K562 treated with DMSO at 1 percent for 12 hours (cell line): ENCODE measurements around the gene FAM131A. TPM values are rescaled to one million over a fixed set of nuclear protein-coding genes. Genes with fewer than 3 reads are reported as not detected.

Experiments
- total RNA-seq: library from RNA; unstranded; fragments of 300-600 nt; gene quantifications from 2 replicates; pipeline ENCODE4 v1.2.3, GENCODE V29; 2022; ENCODE audit not compliant: insufficient read depth

The FAM131A gene, protein sequence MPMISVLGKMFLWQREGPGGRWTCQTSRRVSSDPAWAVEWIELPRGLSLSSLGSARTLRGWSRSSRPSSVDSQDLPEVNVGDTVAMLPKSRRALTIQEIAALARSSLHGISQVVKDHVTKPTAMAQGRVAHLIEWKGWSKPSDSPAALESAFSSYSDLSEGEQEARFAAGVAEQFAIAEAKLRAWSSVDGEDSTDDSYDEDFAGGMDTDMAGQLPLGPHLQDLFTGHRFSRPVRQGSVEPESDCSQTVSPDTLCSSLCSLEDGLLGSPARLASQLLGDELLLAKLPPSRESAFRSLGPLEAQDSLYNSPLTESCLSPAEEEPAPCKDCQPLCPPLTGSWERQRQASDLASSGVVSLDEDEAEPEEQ
- 15.2 and 18.3 TPM in 2 replicates for total RNA-seq

DNA sequence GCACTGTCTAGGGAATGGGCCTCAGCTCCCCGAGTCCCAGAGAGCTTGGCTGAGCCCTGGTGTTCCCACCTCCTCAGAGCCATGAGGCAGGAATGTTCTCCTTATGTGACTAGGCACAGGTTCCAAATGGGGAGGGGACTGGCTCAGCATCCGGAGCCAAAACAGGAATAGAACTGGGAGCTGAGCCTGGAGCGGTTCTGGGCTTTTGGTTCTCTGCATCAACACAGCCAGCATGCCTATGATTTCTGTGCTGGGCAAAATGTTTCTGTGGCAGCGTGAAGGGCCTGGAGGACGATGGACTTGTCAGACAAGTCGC, at the start of gene FAM131A:
TSS of gene FAM131A (plus strand) at position 202 of the 316 bp plus-strand sequence. CDS start at position 233, 31 bp downstream.

DNA sequence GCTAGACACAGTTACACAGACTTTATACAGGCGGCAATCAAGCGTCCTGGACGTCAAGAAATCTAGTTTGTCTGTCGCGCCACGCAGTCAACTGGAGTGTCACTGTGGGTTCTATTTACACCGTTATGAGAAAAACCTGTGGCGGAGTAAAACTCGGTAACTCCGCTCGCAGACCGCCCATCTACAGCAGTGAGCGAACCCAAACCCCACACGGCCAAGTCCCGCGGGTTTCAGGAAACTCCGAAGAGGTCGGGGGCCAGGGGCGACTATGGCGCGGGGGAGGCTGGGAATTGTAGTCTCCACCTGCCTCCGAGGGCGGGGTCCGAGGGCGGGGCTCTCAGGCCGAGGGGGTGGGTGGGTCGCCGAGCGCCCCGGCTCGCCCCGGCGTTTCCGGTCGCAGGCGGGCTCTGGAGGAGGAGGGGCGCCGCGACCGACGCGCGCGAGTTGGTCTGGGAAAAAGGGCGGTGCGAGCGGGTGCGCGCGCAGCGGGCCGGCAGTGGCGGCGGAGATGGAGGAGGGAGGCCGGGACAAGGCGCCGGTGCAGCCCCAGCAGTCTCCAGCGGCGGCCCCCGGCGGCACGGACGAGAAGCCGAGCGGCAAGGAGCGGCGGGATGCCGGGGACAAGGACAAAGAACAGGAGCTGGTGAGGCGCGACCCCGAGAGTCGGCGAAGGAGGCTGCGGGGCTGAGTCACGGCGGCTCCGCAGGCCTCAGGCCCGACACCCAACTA, 38.5 kb upstream of the FAM131A start, which contains the start of gene PSMD2:
TSS of gene PSMD2 (plus strand) at position 483 of the 729 bp plus-strand sequence. CDS start at position 509, 26 bp downstream.

DNA sequence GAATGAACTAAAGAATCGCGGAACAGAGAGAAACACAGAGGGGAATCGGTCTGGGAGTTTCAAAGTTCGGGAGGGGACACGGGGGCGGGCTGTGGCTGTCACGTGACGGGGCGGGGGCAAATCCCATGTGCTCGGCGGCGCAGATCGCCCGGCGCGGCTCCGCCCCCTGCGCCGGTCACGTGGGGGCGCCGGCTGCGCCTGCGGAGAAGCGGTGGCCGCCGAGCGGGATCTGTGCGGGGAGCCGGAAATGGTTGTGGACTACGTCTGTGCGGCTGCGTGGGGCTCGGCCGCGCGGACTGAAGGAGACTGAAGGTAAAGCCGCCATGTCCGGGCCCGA, 23.1 kb upstream of the FAM131A start, which contains the start of gene EIF4G1:
TSS of gene EIF4G1 (plus strand) at position 244 of the 337 bp plus-strand sequence. CDS start 1,191 bp downstream, outside the sequence.

DNA sequence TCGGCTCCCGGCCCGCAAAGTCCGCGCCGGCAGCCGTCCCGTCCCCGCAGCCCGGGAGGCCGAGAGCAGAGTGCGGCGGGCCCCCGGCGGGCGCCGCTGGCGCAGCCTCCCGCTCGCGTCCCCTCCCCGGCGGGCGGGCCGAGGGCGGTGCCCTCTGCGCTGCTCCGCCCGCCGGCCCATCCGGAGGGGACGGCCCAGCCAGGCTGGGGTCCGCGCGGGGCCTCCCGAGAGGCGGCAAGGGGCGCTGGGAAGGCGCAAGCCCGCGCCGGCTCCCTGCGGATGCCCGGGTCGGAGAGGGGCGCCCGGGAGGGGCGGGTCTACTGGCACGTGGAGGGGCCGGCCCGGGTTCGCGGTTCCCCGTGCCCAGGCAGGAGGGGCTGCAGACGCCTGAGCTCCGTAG, 24.1 kb downstream of the FAM131A start, which contains the start of the genes CLCN2 and POLR2H:
TSS of gene CLCN2 (minus strand) at position 74 of the 400 bp plus-strand sequence. CDS start 126 bp downstream, outside the sequence.
TSS of gene POLR2H (plus strand) at position 179 of the 400 bp plus-strand sequence. CDS start 1,783 bp downstream, outside the sequence.

DNA sequence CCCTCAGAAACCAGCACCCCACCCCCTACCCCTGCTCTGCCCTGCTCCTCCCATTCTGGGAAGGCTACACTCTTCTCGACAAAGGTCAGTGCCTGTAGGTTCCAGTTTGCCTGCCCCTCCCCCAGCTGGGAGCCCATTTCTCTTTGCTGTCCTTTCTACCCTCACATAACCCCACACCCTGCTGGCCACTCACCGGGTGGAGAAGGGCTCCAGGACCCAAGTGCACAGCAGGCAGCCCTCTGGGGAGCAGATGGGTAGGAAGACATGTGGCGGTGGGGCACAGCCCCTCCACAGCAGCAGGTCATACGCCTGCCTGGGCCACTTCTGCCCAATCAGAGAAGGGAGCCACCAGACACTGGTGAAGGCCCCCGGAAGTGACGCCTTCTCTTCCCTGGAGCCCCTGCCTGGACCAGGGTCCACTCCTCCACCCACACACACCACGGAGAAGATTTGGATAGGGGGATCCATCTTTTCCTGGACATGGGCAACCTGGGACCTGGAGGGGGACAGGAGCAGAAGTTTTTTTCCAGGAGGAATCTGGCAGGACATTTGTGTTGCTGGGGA, 40.6 kb downstream of the FAM131A start, which contains the start of gene THPO:
TSS of gene THPO (minus strand) at position 326 of the 564 bp plus-strand sequence. CDS start 1,948 bp downstream, outside the sequence.

DNA sequence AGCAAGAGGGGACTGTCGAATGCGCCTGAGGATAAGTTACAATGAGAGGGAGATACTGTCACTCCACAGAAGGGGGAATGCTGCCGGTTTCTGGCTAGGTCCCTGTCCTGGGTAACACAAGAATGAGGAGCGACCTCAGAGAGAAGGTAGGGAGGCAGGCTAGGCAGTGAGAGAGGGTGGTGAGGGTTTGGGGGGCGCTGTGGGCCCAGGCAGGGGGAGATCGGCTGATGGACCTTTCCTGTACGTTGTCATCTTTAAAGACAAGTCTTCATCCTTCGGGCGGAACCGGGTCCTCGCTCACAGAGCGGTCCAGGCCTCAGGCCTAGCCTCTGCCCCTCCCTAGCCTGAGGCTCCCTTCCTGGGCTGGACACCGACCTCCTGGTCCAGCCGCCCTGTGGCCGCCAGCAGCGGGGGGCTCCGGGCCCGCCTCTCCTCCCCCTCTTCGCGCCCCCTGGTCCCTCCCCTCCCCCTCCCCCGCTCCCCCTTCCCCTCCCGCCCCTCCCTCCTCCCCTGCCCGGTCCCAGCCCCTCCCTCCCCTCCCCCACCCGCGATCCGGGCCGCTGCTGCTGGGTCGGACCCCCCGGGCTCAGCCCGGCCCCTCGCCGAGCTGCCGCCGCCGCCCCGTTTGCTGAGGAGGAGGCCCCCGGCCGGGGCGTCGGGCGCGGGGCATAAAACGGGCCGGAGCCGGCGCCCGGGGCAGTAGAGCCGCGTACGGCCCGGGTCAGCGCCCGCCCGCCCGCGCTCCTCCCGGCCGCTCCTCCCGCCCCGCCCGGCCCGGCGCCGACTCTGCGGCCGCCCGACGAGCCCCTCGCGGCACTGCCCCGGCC, 42.2 kb downstream of the FAM131A start, which contains the start of gene CHRD:
TSS of gene CHRD (plus strand) at position 697 of the 827 bp plus-strand sequence. CDS start 265 bp downstream, outside the sequence.

Other genes with a start within 250 kb of the FAM131A start
- gene HTR3E, start 240.5 kb upstream of the FAM131A start, total RNA-seq: not detected in 2 replicates
- 43.2 and 69.8 TPM in 2 replicates for gene EIF2B5, start 202.2 kb upstream of the FAM131A start, total RNA-seq
- 18.5 and 63.6 TPM in 2 replicates for gene DVL3, start 182.2 kb upstream of the FAM131A start, total RNA-seq
- gene AP2M1, start 162.7 kb upstream of the FAM131A start, total RNA-seq: 473 and 546 TPM in 2 replicates
- gene ABCF3, start 151.4 kb upstream of the FAM131A start, total RNA-seq: 37.1 and 46.9 TPM in 2 replicates
- not detected in 2 replicates for gene VWA5B2, start 108.0 kb upstream of the FAM131A start, total RNA-seq
- gene ALG3, start 88.6 kb upstream of the FAM131A start, total RNA-seq: 64.3 and 90.9 TPM in 2 replicates
- 10.6 and 16.2 TPM in 2 replicates for gene EEF1AKMT4, start 87.9 kb upstream of the FAM131A start, total RNA-seq
- gene CAMK2N2, start 76.0 kb upstream of the FAM131A start, total RNA-seq: not detected in 2 replicates
- gene ECE2, start 61.6 kb upstream of the FAM131A start, total RNA-seq: not detected in 2 replicates
- 273 and 379 TPM in 2 replicates for gene PSMD2, start 38.4 kb upstream of the FAM131A start, total RNA-seq
- gene EIF4G1, start 23.0 kb upstream of the FAM131A start, total RNA-seq: 136 and 214 TPM in 2 replicates
- 5.2 and 12.0 TPM in 2 replicates for gene CLCN2, start 24.0 kb downstream of the FAM131A start, total RNA-seq
- gene POLR2H, start 24.1 kb downstream of the FAM131A start, total RNA-seq: 101 and 109 TPM in 2 replicates
- 0.62 TPM in 1 of 2 replicates, not detected in the other for gene THPO, start 40.6 kb downstream of the FAM131A start, total RNA-seq
- 0.41 and 3.4 TPM in 2 replicates for gene CHRD, start 42.5 kb downstream of the FAM131A start, total RNA-seq
- not detected in 2 replicates for gene EPHB3, start 224.2 kb downstream of the FAM131A start, total RNA-seq